ENCODE measurements around the gene KLF3.

GRCh38 chr4:38734911-38735310, 70.9 kb downstream of the KLF3 start:
- TF ChIP-seq CTCF (IDR thresholded peaks at IDR 0.05) (no peak), POLR2A (IDR thresholded peaks at IDR 0.05) (no peak)
